Measurements from ENCODE around the gene POLE3. TPM values are rescaled to one million over a fixed set of nuclear protein-coding genes. Genes with fewer than 3 reads are reported as not detected.

The POLE3 gene
- total RNA-seq, 1 donor from 2014 or later = 46.6 TPM

DNA sequence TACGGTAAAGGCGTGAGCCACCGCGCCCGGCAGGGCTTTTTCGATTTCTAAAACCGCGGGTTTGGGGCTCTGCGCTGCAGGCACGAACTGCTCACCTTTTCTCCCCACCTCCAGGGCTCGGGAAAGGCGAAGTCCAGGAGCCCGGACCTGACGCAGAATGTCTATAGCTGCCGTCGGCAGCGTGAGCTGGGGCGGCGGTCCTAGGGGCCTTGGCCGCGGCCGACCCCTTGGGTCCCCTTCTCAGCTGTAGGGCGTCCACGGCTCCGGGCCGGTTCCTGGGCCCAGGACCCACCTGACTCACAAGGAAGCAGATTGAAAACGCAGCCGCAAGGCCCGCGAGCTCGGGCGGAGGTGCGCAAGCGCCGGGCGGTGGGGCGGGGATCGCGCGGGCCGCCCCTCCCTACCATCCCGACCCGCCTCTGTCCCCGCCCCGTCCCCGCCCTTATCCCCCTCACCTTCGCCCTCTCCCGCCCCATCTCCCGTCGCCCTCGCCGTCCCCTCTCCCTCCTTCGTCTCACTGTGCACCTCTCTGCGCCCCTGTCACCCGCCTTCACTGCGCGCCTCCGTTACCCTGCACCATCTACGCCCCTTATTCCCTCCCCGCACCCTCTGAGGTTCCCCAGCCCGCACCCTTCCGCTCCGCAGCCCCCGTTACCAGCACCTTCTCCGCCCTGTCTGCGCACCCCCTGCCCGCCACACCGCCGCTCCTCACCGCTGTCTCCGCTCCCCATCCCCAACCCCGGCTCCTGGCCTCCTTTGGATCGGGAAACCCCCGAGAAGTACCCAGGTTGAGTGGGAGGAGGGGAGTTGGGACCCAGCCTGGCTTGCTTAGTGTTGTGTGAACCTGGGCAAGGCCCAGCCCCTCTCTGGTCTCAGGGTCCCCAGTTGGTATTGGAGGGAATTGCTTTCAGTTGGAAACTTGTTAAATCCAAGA, 33.6 kb downstream of the POLE3 start, which contains the start of gene HDHD3:
Gene HDHD3 (minus strand): TSS at position 353 of the 934 bp plus-strand sequence. CDS start 2,632 bp downstream, outside the sequence.
- peak; percentile 69 for DNase-seq (ENCODE audit: low read depth)
- Histone ChIP-seq H3K4me3 (ENCODE audit: low read depth, low read length) (peak within 1 kb of the TSS; percentile 74), H3K27me3 (ENCODE audit: control insufficient read depth, insufficient read depth, low read length) (no peaks in the 10 kb centered on the region), H3K36me3 (ENCODE audit: control insufficient read depth, insufficient read depth, low read length) (peaks cover 6% of the 10 kb centered on the region)
- FAIRE-seq = no peak
- TF ChIP-seq, protein P1, sequence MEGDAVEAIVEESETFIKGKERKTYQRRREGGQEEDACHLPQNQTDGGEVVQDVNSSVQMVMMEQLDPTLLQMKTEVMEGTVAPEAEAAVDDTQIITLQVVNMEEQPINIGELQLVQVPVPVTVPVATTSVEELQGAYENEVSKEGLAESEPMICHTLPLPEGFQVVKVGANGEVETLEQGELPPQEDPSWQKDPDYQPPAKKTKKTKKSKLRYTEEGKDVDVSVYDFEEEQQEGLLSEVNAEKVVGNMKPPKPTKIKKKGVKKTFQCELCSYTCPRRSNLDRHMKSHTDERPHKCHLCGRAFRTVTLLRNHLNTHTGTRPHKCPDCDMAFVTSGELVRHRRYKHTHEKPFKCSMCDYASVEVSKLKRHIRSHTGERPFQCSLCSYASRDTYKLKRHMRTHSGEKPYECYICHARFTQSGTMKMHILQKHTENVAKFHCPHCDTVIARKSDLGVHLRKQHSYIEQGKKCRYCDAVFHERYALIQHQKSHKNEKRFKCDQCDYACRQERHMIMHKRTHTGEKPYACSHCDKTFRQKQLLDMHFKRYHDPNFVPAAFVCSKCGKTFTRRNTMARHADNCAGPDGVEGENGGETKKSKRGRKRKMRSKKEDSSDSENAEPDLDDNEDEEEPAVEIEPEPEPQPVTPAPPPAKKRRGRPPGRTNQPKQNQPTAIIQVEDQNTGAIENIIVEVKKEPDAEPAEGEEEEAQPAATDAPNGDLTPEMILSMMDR (IDR thresholded peaks at IDR 0.05; ENCODE audit: insufficient read depth, low read length, severe bottlenecking) = no peak

DNA sequence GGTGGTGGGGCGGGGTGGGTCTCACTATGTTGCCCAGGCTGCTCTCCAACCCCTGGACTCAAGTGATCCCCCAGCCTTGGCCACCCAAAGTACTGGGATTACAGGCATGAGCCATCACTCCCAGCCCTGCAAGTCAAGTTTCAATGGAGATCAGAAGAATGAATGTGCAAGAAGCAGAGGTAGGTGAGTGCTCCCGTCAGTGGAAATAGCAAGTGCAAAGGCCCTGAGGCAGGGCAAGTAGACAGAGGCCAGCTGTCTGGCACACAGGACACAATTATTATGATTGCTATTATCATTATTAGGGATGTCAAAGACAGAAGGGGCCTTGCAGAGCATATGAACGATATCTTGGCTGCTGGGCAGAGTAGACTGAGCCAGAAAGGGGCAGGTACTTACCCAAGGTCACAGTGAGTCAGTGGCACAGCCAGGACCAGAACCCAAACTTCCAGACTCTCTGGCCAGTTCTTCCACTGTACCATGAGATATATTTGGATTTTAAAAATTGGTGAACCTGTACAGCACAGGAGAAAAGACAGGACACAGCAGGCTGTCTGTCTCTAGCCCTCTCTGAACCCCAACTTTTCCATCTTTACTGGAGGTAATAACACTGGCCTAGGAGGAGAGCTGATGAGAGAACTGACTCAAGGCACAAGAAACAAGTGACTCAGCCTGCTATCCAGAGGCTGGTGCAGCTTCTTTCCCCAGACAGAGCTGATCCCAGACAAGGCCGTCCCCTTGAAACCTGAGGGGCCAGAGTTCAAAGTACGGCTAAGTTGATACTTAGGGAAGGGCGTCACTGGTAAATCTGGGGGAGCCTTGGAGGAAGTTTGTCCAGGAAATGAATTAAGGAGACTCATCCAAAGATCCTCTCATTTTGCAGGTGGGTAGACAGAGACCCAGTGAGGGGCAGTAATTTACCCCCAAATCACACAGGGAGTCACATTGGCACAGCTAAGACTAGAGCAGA, 35.1 kb downstream of the POLE3 start:
- no peak for FAIRE-seq
- no peak for DNase-seq (ENCODE audit: low read depth)
- Histone ChIP-seq H3K36me3 (ENCODE audit: control insufficient read depth, insufficient read depth, low read length) (peaks cover 6% of the 10 kb centered on the region), H3K4me3 (ENCODE audit: low read depth, low read length) (peak overlapping the region; percentile 8), H3K27me3 (ENCODE audit: control insufficient read depth, insufficient read depth, low read length) (no peaks in the 10 kb centered on the region)
- TF ChIP-seq, protein P1 (IDR thresholded peaks at IDR 0.05; ENCODE audit: insufficient read depth, low read length, severe bottlenecking) = no peak

DNA sequence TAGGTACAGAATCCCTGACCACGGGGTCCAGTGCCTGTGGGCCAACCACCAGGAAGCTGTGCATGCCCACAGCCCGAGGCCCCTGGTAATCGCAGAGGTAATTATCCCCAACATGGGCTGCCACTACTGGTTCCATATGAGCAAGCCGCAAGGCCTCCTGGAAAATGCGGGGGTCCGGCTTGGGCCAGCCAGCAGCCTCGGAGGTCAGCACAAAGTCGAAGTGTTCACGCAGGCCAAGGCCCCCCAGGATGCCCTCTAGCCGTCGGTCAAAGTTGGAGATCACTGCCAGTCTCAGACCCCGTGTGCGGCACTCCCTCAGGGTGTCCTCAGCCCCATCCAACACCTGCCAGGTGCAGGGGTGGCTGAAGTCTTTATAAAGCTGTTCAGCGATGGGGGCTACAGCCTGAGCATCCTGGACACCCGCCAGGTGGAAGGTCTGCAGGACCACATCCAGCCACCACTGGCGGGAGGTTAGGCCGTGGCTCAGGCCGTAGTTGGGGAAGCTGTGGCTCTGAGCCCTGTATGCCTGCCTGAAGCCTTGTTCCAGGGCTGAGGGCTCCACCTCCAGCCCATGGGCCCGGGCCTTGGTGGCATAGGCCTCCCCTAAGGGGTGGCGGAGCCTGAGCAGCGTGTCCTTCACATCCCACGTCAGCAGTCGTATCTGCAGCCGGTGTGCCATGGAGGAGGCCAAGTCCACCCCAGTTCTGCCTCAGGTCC, 36.6 kb downstream of the POLE3 start:
- peaks cover 6% of the 10 kb centered on the region for H3K36me3 ChIP-seq (ENCODE audit: control insufficient read depth, insufficient read depth, low read length)
- DNase-seq (ENCODE audit: low read depth) = no peak
- FAIRE-seq = no peak
- H3K4me3 ChIP-seq (ENCODE audit: low read depth, low read length) = no peak overlapping the region
- TF ChIP-seq, protein P1 (IDR thresholded peaks at IDR 0.05; ENCODE audit: insufficient read depth, low read length, severe bottlenecking) = no peak
- no peaks in the 10 kb centered on the region for H3K27me3 ChIP-seq (ENCODE audit: control insufficient read depth, insufficient read depth, low read length)

DNA sequence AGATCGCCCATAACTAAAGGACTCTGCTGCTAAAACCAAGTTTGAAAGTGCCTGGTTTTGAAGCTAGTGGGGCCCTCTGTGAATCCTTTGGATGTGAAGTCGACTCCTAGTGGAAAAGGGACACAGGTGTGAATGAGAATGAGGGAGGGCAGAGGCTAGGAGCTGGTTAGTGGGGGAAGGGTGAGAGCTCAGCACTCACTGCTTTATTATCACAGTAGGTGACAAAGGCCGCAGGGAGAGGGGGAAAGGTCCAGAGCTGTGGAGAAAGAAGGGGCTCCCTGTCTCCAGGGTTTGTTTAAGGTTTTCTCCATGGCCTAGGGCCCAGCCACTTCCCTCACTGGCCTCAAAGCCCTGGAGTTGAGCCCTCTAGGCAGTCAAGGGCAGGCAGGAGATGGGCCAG, 37.2 kb downstream of the POLE3 start:
- FAIRE-seq (no peak), DNase-seq (ENCODE audit: low read depth) (no peak)
- Histone ChIP-seq H3K4me3 (ENCODE audit: low read depth, low read length) (no peak overlapping the region), H3K27me3 (ENCODE audit: control insufficient read depth, insufficient read depth, low read length) (no peaks in the 10 kb centered on the region), H3K36me3 (ENCODE audit: control insufficient read depth, insufficient read depth, low read length) (peaks cover 6% of the 10 kb centered on the region)
- TF ChIP-seq, protein P1 (IDR thresholded peaks at IDR 0.05; ENCODE audit: insufficient read depth, low read length, severe bottlenecking) = no peak

DNA sequence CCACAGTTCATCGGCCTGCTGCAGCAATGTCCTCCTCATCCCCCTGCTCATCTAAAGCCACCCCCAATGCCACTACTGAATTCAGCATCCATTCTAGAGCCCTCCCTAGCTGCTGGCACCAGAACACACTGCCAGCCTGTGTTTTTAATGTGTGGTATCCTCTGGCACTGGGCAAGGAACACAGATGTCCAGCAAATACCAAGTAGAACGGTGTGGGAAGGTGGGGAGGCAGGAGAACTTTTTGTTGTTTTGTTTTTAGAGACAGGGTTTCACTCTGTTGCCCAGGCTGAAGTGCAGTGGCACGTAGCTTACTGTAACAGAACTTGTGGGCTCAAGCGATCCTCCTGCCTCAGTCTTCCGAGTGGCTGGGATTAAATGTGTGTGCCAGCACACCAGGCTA, 38.4 kb downstream of the POLE3 start:
- TF ChIP-seq, protein P1 (IDR thresholded peaks at IDR 0.05; ENCODE audit: insufficient read depth, low read length, severe bottlenecking) = no peak
- H3K36me3 ChIP-seq (ENCODE audit: control insufficient read depth, insufficient read depth, low read length) = peaks cover 6% of the 10 kb centered on the region
- DNase-seq (ENCODE audit: low read depth) (no peak), FAIRE-seq (no peak)
- H3K4me3 ChIP-seq (ENCODE audit: low read depth, low read length) = no peak overlapping the region
- no peaks in the 10 kb centered on the region for H3K27me3 ChIP-seq (ENCODE audit: control insufficient read depth, insufficient read depth, low read length)

Measured in bronchial epithelial cell (primary cell).